ENCODE measurements around the gene UBALD2. TPM values are rescaled to one million over a fixed set of nuclear protein-coding genes. Genes with fewer than 3 reads are reported as not detected.

The UBALD2 gene
- total and polyA plus RNA-seq, 2 of the 13 experiments (the other 11 are each of a cell fraction or from before 2014, with no cell fraction given): 3.3 to 89.7 TPM

DNA sequence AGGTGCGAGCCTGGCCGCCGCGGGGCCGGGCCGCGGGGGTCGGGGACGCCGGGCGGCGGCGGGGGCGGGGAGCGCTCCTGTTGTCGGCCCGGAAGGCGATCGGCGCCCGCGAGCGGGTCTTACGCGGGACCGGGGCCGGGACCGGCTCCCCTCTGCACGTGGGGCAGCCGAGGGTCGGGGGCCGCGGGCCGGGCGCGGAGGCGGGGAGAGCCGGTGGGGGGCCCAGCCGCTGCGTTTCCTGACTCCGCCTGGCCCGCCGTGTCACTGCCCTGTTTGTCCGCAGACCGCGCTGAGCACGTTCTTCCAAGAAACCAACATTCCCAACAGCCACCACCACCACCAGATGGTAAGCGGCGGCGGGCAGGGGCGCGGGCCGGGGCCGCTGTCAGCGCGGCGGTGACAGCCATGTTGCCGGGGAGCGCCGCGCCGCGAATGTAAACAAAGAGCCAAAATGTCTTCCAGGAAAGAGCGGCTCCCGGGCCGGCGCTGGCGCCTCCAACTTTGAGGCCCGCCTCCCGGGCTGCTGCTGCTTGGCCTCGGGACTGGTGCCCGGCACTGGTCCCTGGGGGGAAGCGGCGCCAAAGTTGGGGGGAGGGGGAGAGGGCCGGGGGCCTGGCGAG is 586 bp downstream of the UBALD2 start:
- peak; percentile 15 for ATAC-seq
- no peak overlapping the region for H2AFZ ChIP-seq (ENCODE audit: low read length)
- no peak for TF ChIP-seq ZNF549 (CRISPR knock-in tag; IDR thresholded peaks at IDR 0.05)
- TF ChIP-seq ZNF10 (CRISPR knock-in tag; IDR thresholded peaks at IDR 0.05; ENCODE audit: borderline replicate concordance, low read depth): no peak
- TF ChIP-seq ZIK1 (CRISPR knock-in tag; IDR thresholded peaks at IDR 0.05; ENCODE audit: borderline replicate concordance, low read depth): no peak
- TF ChIP-seq, protein P1, sequence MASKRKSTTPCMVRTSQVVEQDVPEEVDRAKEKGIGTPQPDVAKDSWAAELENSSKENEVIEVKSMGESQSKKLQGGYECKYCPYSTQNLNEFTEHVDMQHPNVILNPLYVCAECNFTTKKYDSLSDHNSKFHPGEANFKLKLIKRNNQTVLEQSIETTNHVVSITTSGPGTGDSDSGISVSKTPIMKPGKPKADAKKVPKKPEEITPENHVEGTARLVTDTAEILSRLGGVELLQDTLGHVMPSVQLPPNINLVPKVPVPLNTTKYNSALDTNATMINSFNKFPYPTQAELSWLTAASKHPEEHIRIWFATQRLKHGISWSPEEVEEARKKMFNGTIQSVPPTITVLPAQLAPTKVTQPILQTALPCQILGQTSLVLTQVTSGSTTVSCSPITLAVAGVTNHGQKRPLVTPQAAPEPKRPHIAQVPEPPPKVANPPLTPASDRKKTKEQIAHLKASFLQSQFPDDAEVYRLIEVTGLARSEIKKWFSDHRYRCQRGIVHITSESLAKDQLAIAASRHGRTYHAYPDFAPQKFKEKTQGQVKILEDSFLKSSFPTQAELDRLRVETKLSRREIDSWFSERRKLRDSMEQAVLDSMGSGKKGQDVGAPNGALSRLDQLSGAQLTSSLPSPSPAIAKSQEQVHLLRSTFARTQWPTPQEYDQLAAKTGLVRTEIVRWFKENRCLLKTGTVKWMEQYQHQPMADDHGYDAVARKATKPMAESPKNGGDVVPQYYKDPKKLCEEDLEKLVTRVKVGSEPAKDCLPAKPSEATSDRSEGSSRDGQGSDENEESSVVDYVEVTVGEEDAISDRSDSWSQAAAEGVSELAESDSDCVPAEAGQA (IDR thresholded peaks at IDR 0.05; ENCODE audit: low read depth): peak; percentile 86; the same call in 1 of the 2 replicates
- TF ChIP-seq, protein P1 (CRISPR knock-in tag; IDR thresholded peaks at IDR 0.05; ENCODE audit: borderline replicate concordance): no peak
- TF ChIP-seq, protein P2, sequence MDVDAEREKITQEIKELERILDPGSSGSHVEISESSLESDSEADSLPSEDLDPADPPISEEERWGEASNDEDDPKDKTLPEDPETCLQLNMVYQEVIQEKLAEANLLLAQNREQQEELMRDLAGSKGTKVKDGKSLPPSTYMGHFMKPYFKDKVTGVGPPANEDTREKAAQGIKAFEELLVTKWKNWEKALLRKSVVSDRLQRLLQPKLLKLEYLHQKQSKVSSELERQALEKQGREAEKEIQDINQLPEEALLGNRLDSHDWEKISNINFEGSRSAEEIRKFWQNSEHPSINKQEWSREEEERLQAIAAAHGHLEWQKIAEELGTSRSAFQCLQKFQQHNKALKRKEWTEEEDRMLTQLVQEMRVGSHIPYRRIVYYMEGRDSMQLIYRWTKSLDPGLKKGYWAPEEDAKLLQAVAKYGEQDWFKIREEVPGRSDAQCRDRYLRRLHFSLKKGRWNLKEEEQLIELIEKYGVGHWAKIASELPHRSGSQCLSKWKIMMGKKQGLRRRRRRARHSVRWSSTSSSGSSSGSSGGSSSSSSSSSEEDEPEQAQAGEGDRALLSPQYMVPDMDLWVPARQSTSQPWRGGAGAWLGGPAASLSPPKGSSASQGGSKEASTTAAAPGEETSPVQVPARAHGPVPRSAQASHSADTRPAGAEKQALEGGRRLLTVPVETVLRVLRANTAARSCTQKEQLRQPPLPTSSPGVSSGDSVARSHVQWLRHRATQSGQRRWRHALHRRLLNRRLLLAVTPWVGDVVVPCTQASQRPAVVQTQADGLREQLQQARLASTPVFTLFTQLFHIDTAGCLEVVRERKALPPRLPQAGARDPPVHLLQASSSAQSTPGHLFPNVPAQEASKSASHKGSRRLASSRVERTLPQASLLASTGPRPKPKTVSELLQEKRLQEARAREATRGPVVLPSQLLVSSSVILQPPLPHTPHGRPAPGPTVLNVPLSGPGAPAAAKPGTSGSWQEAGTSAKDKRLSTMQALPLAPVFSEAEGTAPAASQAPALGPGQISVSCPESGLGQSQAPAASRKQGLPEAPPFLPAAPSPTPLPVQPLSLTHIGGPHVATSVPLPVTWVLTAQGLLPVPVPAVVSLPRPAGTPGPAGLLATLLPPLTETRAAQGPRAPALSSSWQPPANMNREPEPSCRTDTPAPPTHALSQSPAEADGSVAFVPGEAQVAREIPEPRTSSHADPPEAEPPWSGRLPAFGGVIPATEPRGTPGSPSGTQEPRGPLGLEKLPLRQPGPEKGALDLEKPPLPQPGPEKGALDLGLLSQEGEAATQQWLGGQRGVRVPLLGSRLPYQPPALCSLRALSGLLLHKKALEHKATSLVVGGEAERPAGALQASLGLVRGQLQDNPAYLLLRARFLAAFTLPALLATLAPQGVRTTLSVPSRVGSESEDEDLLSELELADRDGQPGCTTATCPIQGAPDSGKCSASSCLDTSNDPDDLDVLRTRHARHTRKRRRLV (CRISPR knock-in tag; IDR thresholded peaks at IDR 0.05): no peak
- TF ChIP-seq, protein P3, sequence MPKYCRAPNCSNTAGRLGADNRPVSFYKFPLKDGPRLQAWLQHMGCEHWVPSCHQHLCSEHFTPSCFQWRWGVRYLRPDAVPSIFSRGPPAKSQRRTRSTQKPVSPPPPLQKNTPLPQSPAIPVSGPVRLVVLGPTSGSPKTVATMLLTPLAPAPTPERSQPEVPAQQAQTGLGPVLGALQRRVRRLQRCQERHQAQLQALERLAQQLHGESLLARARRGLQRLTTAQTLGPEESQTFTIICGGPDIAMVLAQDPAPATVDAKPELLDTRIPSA (CRISPR knock-in tag; IDR thresholded peaks at IDR 0.05; ENCODE audit: borderline replicate concordance): no peak
- TF ChIP-seq ZNF883 (CRISPR knock-in tag; IDR thresholded peaks at IDR 0.05; ENCODE audit: not compliant biosample characterization): no peak
- TF ChIP-seq ZNF616 (CRISPR knock-in tag; IDR thresholded peaks at IDR 0.05; ENCODE audit: low read depth): 0 out of 2 replicates have a peak, but pooled peaks have one; percentile 56
- no peak for TF ChIP-seq ZNF607 (CRISPR knock-in tag; IDR thresholded peaks at IDR 0.05; ENCODE audit: borderline replicate concordance)
- no peak for TF ChIP-seq ATF7 (IDR thresholded peaks at IDR 0.05)
- no peak for TF ChIP-seq ATF7 (CRISPR knock-in tag; IDR thresholded peaks at IDR 0.05)

More for the DNA sequence above, 586 bp downstream of the UBALD2 start:
- Histone ChIP-seq H3K27me3 (ENCODE audit: control insufficient read depth in 1 of 2, insufficient read depth in 2 of 2, low read length in 2 of 2) (no peaks in the 10 kb centered on the region), H3K36me3 (replicated peaks in 1 of 2; ENCODE audit: control insufficient read depth in 1 of 2, insufficient read depth in 2 of 2, low read length in 2 of 2) (peaks cover 5 to 12% of the 10 kb centered on the region in 2 experiments; a peak in 3 of 5 replicates), H4K20me1 (ENCODE audit: insufficient read depth, low read length) (no peaks in the 10 kb centered on the region; the same call in 1 of the 2 replicates), H3K9me3 (ENCODE audit: low read length) (no peaks in the 10 kb centered on the region), H3K9ac (ENCODE audit: insufficient read depth, low read depth, low read length) (peak overlapping the region; percentile 84), H3K27ac (ENCODE audit: extremely low read length, insufficient read depth, low read length) (peak overlapping the region; percentile 63), H3K79me2 (ENCODE audit: insufficient read depth, low read length) (peaks cover 25% of the 10 kb centered on the region), H3K4me3 (replicated peaks in 1 of 3; ENCODE audit: insufficient read depth in 1 of 3, low read depth in 2 of 3, low read length in 3 of 3) (peak overlapping the region; percentile 88 to 98 (median 92)), H3K4me2 (ENCODE audit: low read depth, low read length) (peak overlapping the region; percentile 98), H3K4me1 (ENCODE audit: insufficient read depth, low read length) (peaks cover 70% of the 10 kb centered on the region)
- intact Hi-C loops (cut with micrococcal nuclease; ENCODE audit: unreplicated experiment): loop anchor here (2.0 kb wide), 1 partner anchor 57 kb away; no protein-coding TSS in a partner anchor
- ChIA-PET CTCF (ENCODE audit: low intra/inter-chr PET ratio, low total read pairs) (no interaction called here), POLR2A (interaction anchor here (0.6 to 5.6 kb wide), 18 partner anchors 7 to 162 kb away, joined by 3 to 51 read pairs (median 6); partner anchors contain the start of genes EXOC7, RNF157 and SPHK1)
- in situ Hi-C loops (cut with HindIII; ENCODE audit: extremely low pct_ligation_motif_present, low pct_unique_long_range_greater_than_20kb): no loop called here
- FAIRE-seq (no peak), DNase-seq (ENCODE audit: low spot score) (no peak)
- no TSS peak for BruUV-seq (replicated peaks)
- 2% methylated on average over 29 of the region's 76 CpGs for WGBS (ENCODE audit: low lambda C conversion rate)

Measured in HepG2 (cell line).